HepG2 (cell line): ENCODE results near the gene ARFGEF2. TPM values are rescaled to one million over a fixed set of nuclear protein-coding genes. Genes with fewer than 3 reads are reported as not detected.

Experiments used
- ELF4 ChIP-seq: sonication (generic); formaldehyde crosslinking; IDR thresholded peaks from 2 replicates; pipeline ENCODE4 v1.5.0; 2020; ENCODE audit warnings: missing genetic modification reagents, mild to moderate bottlenecking, moderate library complexity, borderline replicate concordance
- HCFC1 ChIP-seq: fragments of 150-350 bp; IDR thresholded peaks from 2 replicates; pipeline ENCODE4 v1.6.1; 2014; ENCODE audit warnings: low read depth, low read length
- HDAC6 ChIP-seq: fragments of 200-600 bp; sonication (generic); IDR thresholded peaks from 2 replicates; pipeline ENCODE4 v1.7.0; 2017; ENCODE audit warnings: mild to moderate bottlenecking, antibody characterized with exemption, low read length, low read depth
- HOXA5 ChIP-seq: sonication (generic); formaldehyde crosslinking; IDR thresholded peaks from 2 replicates; pipeline ENCODE4 v1.4.0; 2020; ENCODE audit warnings: missing genetic modification reagents
- ISL2 ChIP-seq: sonication (generic); formaldehyde crosslinking; IDR thresholded peaks from 2 replicates; pipeline ENCODE4 v1.5.0; 2020; ENCODE audit warnings: missing genetic modification reagents
- SP2 ChIP-seq: sonication (generic); formaldehyde crosslinking; IDR thresholded peaks from 2 replicates; pipeline ENCODE4 v1.5.1; 2020; ENCODE audit warnings: mild to moderate bottlenecking, missing genetic modification reagents
- TBX2 ChIP-seq: sonication (generic); formaldehyde crosslinking; IDR thresholded peaks from 2 replicates; pipeline ENCODE4 v1.5.0; 2020; ENCODE audit warnings: missing genetic modification reagents, mild to moderate bottlenecking, borderline replicate concordance
- TCF12 ChIP-seq, 2 experiments: fragments of 450-650 bp in 1 of 2; sonication (generic) in 1 of 2; formaldehyde crosslinking in 1 of 2; IDR thresholded peaks; 2 replicates each; pipeline versions ENCODE4 v1.6.1 to v1.8.0; 2017 to 2022; ENCODE audit warnings: antibody characterized with exemption in 1 of 2, mild to moderate bottlenecking in 1 of 2, missing genetic modification reagents in 1 of 2, moderate library complexity in 1 of 2
- TOE1 ChIP-seq: sonication (generic); formaldehyde crosslinking; IDR thresholded peaks from 2 replicates; pipeline ENCODE4 v1.4.0; 2020; ENCODE audit warnings: mild to moderate bottlenecking, missing genetic modification reagents
- ZBTB3 ChIP-seq: sonication (generic); formaldehyde crosslinking; IDR thresholded peaks from 2 replicates; pipeline ENCODE4 v1.4.0; 2020; ENCODE audit warnings: low read depth, mild to moderate bottlenecking, moderate library complexity, missing genetic modification reagents, borderline replicate concordance
- ZFAT ChIP-seq: sonication (generic); formaldehyde crosslinking; conservative IDR thresholded peaks from 2 replicates; pipeline ENCODE4 v1.8.1; 2023; ENCODE audit warnings: missing genetic modification reagents, inconsistent platforms
- ZMYM4 ChIP-seq: sonication (generic); formaldehyde crosslinking; IDR thresholded peaks from 2 replicates; pipeline ENCODE4 v1.8.1; 2023; ENCODE audit warnings: mild to moderate bottlenecking, missing genetic modification reagents
- ZNF20 ChIP-seq: sonication (generic); formaldehyde crosslinking; IDR thresholded peaks from 2 replicates; pipeline ENCODE4 v1.4.0; 2020; ENCODE audit warnings: mild to moderate bottlenecking, moderate library complexity, missing genetic modification reagents
- ZNF225 ChIP-seq: sonication (generic); formaldehyde crosslinking; IDR thresholded peaks from 2 replicates; pipeline ENCODE4 v1.4.0; 2020; ENCODE audit warnings: mild to moderate bottlenecking, missing genetic modification reagents
- ZNF350 ChIP-seq: sonication (generic); formaldehyde crosslinking; IDR thresholded peaks from 2 replicates; pipeline ENCODE4 v1.4.0; 2020; ENCODE audit warnings: mild to moderate bottlenecking, low read depth, missing genetic modification reagents, borderline replicate concordance
- ZNF510 ChIP-seq: sonication (generic); formaldehyde crosslinking; IDR thresholded peaks from 2 replicates; pipeline ENCODE4 v1.4.0; 2020; ENCODE audit warnings: low read depth, mild to moderate bottlenecking, missing genetic modification reagents
- ZNF549 ChIP-seq: sonication (generic); formaldehyde crosslinking; IDR thresholded peaks from 2 replicates; pipeline ENCODE4 v1.5.0; 2020; ENCODE audit warnings: missing genetic modification reagents
- ZNF768 ChIP-seq: sonication (generic); formaldehyde crosslinking; IDR thresholded peaks from 2 replicates; pipeline ENCODE4 v1.4.0; 2020; ENCODE audit warnings: missing genetic modification reagents
- ZNF790 ChIP-seq: sonication (generic); formaldehyde crosslinking; IDR thresholded peaks from 2 replicates; pipeline ENCODE4 v1.8.0; 2022; ENCODE audit warnings: missing genetic modification reagents, mild to moderate bottlenecking, borderline replicate concordance
- polyA plus RNA-seq, 8 experiments: library from polyadenylated mRNA; depleted of rRNA in 3 of 8; stranded (reverse) in 7 of 8; unstranded in 1 of 8; fragments of >200 nt; fragmentation: Illumina TruSeq in 4 of 8; extraction: Trizol in 4 of 8; gene quantifications; 2 replicates each; pipeline versions ENCODE4 v1.2.1 to v1.2.3, GENCODE V29; 2011 to 2016; ENCODE audit warnings: low read depth in 4 of 8, missing spikeins in 1 of 8, mixed read lengths in 1 of 8; ENCODE audit not compliant: insufficient read depth in 1 of 8
- total RNA-seq, 5 experiments: library from RNA; depleted of rRNA; stranded (reverse); fragments of >200 nt; fragmentation: Illumina TruSeq; extraction: Trizol; gene quantifications; 2 replicates each; pipeline ENCODE4 v1.2.3, GENCODE V29; 2016; ENCODE audit warnings: low read depth in 1 of 5
- TF ChIP-seq, protein P1 (sequence below): conservative IDR thresholded peaks from 2 replicates; pipeline ENCODE4 v1.6.1; 2018; ENCODE audit warnings: missing genetic modification reagents
- TF ChIP-seq, protein P2 (sequence below): sonication (generic); formaldehyde crosslinking; IDR thresholded peaks from 2 replicates; pipeline ENCODE4 v1.4.0; 2020; ENCODE audit warnings: missing genetic modification reagents, borderline replicate concordance
- TF ChIP-seq, protein P3 (sequence below): sonication (generic); formaldehyde crosslinking; IDR thresholded peaks from 2 replicates; pipeline ENCODE4 v1.5.0; 2020; ENCODE audit warnings: missing genetic modification reagents, mild to moderate bottlenecking, borderline replicate concordance

Gene ARFGEF2
- total and polyA plus RNA-seq, 2 of the 13 experiments (the other 11 are each of a cell fraction or from before 2014, with no cell fraction given): 44.0 to 60.8 TPM

DNA sequence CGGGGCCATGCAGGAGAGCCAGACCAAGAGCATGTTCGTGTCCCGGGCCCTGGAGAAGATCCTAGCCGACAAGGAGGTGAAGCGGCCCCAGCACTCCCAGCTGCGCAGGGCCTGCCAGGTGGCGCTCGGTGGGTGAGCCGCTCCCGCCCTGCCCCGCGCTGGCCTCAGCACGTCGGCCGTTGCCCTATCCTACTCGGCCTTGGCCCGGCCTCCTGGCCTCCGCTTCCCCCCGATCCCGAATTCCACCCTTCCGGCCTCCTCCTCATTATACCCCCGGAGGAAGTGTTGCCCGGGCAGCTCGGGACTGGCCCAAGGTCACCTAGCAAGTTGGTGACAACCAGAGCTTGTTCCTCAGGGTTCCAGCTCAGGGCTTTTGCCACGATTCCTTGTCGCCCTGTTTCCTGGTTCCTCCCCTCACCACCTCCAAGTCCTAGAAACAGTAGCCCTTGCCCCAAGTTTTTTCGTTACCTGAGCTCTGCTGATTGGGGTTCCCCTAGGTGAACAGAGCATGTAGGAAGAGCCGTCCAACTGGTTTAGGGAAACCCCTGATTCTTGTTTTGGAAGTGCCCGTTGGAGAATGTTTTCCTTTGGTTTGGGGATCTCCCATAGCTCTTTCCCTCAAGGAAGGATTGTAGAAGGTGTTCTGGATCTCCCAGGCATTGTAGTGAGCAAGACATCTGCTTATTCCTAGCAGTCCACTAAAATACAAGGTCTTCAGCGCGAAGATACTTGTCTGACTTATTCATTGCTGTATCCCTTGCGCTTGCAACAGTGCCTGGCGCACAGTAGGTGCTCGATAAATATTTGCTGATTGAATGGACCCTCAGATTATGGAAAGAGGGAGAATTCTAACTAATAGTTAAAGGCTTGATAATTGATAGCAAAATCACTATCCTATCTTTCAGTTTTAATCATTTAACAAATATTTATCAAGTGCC lies 641 bp downstream of the ARFGEF2 start (continued):
- TF ChIP-seq ZFAT (CRISPR knock-in tag) (no peak), ISL2 (CRISPR knock-in tag) (no peak; the same call in 1 of the 2 replicates), HOXA5 (CRISPR knock-in tag) (peak; percentile 80), ZNF790 (no peak; the same call in 1 of the 2 replicates), HCFC1 (no peak), ZNF350 (CRISPR knock-in tag) (peak; percentile 49; the same call in 1 of the 2 replicates), HDAC6 (no peak), ELF4 (CRISPR knock-in tag) (peak; percentile 44; the same call in 1 of the 2 replicates), ZNF768 (CRISPR knock-in tag) (peak; percentile 82; the same call in 1 of the 2 replicates), ZBTB3 (CRISPR knock-in tag) (0 out of 2 replicates have a peak, but pooled peaks have one; percentile 63), ZNF510 (peak; percentile 65; the same call in 1 of the 2 replicates), ZNF20 (CRISPR knock-in tag) (no peak), ZNF225 (CRISPR knock-in tag) (peak; percentile 53; the same call in 1 of the 2 replicates), SP2 (CRISPR knock-in tag) (peak; percentile 11; the same call in 1 of the 2 replicates), ZMYM4 (CRISPR knock-in tag) (peak; percentile 3; the same call in 1 of the 2 replicates), ZNF549 (CRISPR knock-in tag) (0 out of 2 replicates have a peak, but pooled peaks have one; percentile 23), TCF12 (IDR thresholded peaks at IDR 0.05) (no peak), TCF12 (CRISPR knock-in tag; IDR thresholded peaks at IDR 0.05) (peak; percentile 8; the same call in 1 of the 2 replicates), TBX2 (CRISPR knock-in tag) (peak; percentile 78), TOE1 (CRISPR knock-in tag) (no peak)
- TF ChIP-seq, protein P1, sequence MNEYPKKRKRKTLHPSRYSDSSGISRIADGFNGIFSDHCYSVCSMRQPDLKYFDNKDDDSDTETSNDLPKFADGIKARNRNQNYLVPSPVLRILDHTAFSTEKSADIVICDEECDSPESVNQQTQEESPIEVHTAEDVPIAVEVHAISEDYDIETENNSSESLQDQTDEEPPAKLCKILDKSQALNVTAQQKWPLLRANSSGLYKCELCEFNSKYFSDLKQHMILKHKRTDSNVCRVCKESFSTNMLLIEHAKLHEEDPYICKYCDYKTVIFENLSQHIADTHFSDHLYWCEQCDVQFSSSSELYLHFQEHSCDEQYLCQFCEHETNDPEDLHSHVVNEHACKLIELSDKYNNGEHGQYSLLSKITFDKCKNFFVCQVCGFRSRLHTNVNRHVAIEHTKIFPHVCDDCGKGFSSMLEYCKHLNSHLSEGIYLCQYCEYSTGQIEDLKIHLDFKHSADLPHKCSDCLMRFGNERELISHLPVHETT: peak; percentile 68; the same call in 1 of the 2 replicates
- TF ChIP-seq, protein P2, sequence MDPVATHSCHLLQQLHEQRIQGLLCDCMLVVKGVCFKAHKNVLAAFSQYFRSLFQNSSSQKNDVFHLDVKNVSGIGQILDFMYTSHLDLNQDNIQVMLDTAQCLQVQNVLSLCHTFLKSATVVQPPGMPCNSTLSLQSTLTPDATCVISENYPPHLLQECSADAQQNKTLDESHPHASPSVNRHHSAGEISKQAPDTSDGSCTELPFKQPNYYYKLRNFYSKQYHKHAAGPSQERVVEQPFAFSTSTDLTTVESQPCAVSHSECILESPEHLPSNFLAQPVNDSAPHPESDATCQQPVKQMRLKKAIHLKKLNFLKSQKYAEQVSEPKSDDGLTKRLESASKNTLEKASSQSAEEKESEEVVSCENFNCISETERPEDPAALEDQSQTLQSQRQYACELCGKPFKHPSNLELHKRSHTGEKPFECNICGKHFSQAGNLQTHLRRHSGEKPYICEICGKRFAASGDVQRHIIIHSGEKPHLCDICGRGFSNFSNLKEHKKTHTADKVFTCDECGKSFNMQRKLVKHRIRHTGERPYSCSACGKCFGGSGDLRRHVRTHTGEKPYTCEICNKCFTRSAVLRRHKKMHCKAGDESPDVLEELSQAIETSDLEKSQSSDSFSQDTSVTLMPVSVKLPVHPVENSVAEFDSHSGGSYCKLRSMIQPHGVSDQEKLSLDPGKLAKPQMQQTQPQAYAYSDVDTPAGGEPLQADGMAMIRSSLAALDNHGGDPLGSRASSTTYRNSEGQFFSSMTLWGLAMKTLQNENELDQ (CRISPR knock-in tag): 0 out of 2 replicates have a peak, but pooled peaks have one; percentile 28
- TF ChIP-seq, protein P3, sequence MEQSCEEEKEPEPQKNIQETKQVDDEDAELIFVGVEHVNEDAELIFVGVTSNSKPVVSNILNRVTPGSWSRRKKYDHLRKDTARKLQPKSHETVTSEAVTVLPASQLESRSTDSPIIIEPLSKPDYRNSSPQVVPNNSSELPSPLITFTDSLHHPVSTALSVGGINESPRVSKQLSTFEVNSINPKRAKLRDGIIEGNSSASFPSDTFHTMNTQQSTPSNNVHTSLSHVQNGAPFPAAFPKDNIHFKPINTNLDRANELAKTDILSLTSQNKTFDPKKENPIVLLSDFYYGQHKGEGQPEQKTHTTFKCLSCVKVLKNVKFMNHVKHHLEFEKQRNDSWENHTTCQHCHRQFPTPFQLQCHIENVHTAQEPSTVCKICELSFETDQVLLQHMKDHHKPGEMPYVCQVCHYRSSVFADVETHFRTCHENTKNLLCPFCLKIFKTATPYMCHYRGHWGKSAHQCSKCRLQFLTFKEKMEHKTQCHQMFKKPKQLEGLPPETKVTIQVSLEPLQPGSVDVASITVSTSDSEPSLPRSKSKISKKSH: peak; percentile 62; the same call in 1 of the 2 replicates
